IMR-90 (cell line): ENCODE measurements around the gene LAMA2. TPM values are rescaled to one million over a fixed set of nuclear protein-coding genes. Genes with fewer than 3 reads are reported as not detected.

ENCODE experiments used
- ATAC-seq: fragments of 200-7000 bp; cut with Tn5 transposase; 2 replicates; pipeline ENCODE4 v1.9.1; 2020; ENCODE audit warnings: low read depth, mild to moderate bottlenecking, moderate library complexity
- BruUV-seq: library from RNA; stranded (reverse); fragments of 400-500 nt; replicated peaks from 2 replicates; lab custom pipeline; 2021; lab: Mats Ljungman, UMichigan
- CTCF ChIA-PET: fragments of 300-600 bp; formaldehyde crosslinking; extraction: SDS; loops from one replicate; lab custom pipeline; 2021; ENCODE audit warnings: antibody characterized with exemption; lab: Yijun Ruan, JAX
- POLR2A ChIA-PET: fragments of 300-600 bp; sonication (Branson Sonifier 250); formaldehyde crosslinking; loops from one replicate; lab custom pipeline; 2022; ENCODE audit warnings: antibody characterized with exemption; ENCODE audit not compliant: unreplicated experiment; lab: Charles Lee
- DNase-seq: peaks from one replicate; pipeline ENCODE4 v3.0.0; 2013
- H2AFZ ChIP-seq: replicated peaks from 2 replicates; pipeline ENCODE3; 2013; ENCODE audit warnings: low read length, mild to moderate bottlenecking; ENCODE audit not compliant: poor library complexity
- H2AK5ac ChIP-seq: 2 replicates; pipeline ENCODE4 v1.6.1; 2013; ENCODE audit warnings: low read depth, low read length, inconsistent platforms
- H2AK9ac ChIP-seq: replicated peaks from 2 replicates; pipeline ENCODE3; 2013; ENCODE audit warnings: mild to moderate bottlenecking, low read depth, low read length, moderate library complexity; ENCODE audit not compliant: poor library complexity
- H2BK120ac ChIP-seq: 2 replicates; pipeline ENCODE4 v1.6.1; 2013; ENCODE audit warnings: low read depth, low read length, inconsistent platforms
- H2BK15ac ChIP-seq: 3 replicates; pipeline ENCODE4 v1.6.1; 2013; ENCODE audit warnings: low read depth, low read length, inconsistent platforms
- H2BK20ac ChIP-seq: 2 replicates; pipeline ENCODE4 v1.6.1; 2013; ENCODE audit warnings: low read depth, mild to moderate bottlenecking, inconsistent platforms, low read length, moderate library complexity
- H2BK5ac ChIP-seq: 2 replicates; pipeline ENCODE4 v1.6.1; 2013; ENCODE audit warnings: mild to moderate bottlenecking, low read depth, low read length, inconsistent platforms; ENCODE audit not compliant: poor library complexity, severe bottlenecking
- H3K14ac ChIP-seq: replicated peaks from 2 replicates; pipeline ENCODE4 v1.6.1; 2013; ENCODE audit warnings: low read depth, low read length, inconsistent platforms
- H3K18ac ChIP-seq: 2 replicates; pipeline ENCODE4 v1.6.1; 2013; ENCODE audit warnings: low read depth, low read length, control low read depth
- H3K23ac ChIP-seq: 2 replicates; pipeline ENCODE4 v1.6.1; 2013; ENCODE audit warnings: low read depth, low read length, inconsistent platforms
- H3K27ac ChIP-seq: 2 replicates; pipeline ENCODE4 v1.5.1; 2013; ENCODE audit warnings: mild to moderate bottlenecking, control low read depth, low read length; ENCODE audit not compliant: insufficient read depth
- H3K27me3 ChIP-seq: 2 replicates; pipeline ENCODE4 v1.6.1; 2013; ENCODE audit warnings: low read length; ENCODE audit not compliant: control insufficient read depth, insufficient read depth
- H3K36me3 ChIP-seq: 2 replicates; pipeline ENCODE4 v1.6.1; 2013; ENCODE audit warnings: low read length, mixed read lengths; ENCODE audit not compliant: control insufficient read depth, insufficient read depth
- H3K4ac ChIP-seq: 2 replicates; pipeline ENCODE4 v1.6.1; 2013; ENCODE audit warnings: low read depth, low read length, inconsistent platforms
- H3K4me1 ChIP-seq: 2 replicates; pipeline ENCODE4 v1.6.1; 2013; ENCODE audit warnings: low read length, mixed read lengths; ENCODE audit not compliant: control insufficient read depth, insufficient read depth
- H3K4me2 ChIP-seq: 2 replicates; pipeline ENCODE4 v1.6.1; 2013; ENCODE audit warnings: low read depth, mild to moderate bottlenecking, control low read depth, low read length, moderate library complexity
- H3K4me3 ChIP-seq: 2 replicates; pipeline ENCODE4 v1.5.1; 2013; ENCODE audit warnings: low read depth, mild to moderate bottlenecking, control low read depth, low read length, moderate library complexity; ENCODE audit not compliant: insufficient read depth
- H3K56ac ChIP-seq: 2 replicates; pipeline ENCODE4 v1.6.1; 2013; ENCODE audit warnings: low read length, inconsistent platforms; ENCODE audit not compliant: insufficient read depth; ENCODE audit errors: extremely low read depth
- H3K79me1 ChIP-seq, 2 experiments: 2 replicates each; pipeline ENCODE4 v1.6.1; 2013; ENCODE audit warnings: low read length in 2 of 2, inconsistent platforms in 1 of 2, low read depth in 1 of 2
- H3K9ac ChIP-seq: 2 replicates; pipeline ENCODE4 v1.6.1; 2013; ENCODE audit warnings: low read depth, low read length, control low read depth
- H3K9me1 ChIP-seq: 2 replicates; pipeline ENCODE4 v1.6.1; 2013; ENCODE audit warnings: low read length, inconsistent platforms; ENCODE audit not compliant: insufficient read depth
- H3K9me3 ChIP-seq: 2 replicates; pipeline ENCODE4 v1.6.1; 2013; ENCODE audit warnings: low read length; ENCODE audit not compliant: control insufficient read depth, insufficient read depth
- H4K20me1 ChIP-seq: 2 replicates; pipeline ENCODE4 v1.6.1; 2013; ENCODE audit warnings: low read length, inconsistent platforms; ENCODE audit not compliant: insufficient read depth
- H4K5ac ChIP-seq: 2 replicates; pipeline ENCODE4 v1.6.1; 2013; ENCODE audit warnings: mild to moderate bottlenecking, low read depth, low read length, control low read depth
- H4K8ac ChIP-seq, 2 experiments: 2 replicates each; pipeline ENCODE4 v1.6.1; 2013; ENCODE audit warnings: low read depth in 2 of 2, low read length in 2 of 2, control low read depth in 1 of 2, inconsistent platforms in 1 of 2
- H4K91ac ChIP-seq: 2 replicates; pipeline ENCODE4 v1.6.1; 2013; ENCODE audit warnings: low read depth, low read length, inconsistent platforms; ENCODE audit not compliant: insufficient read depth
- BHLHE40 ChIP-seq: fragments of 150-350 bp; IDR thresholded peaks from 2 replicates; pipeline ENCODE4 v1.6.1; 2016; ENCODE audit warnings: mild to moderate bottlenecking, low read depth, low read length
- FOS ChIP-seq: fragments of 150-350 bp; IDR thresholded peaks from 2 replicates; pipeline ENCODE4 v1.6.1; 2016; ENCODE audit warnings: low read depth, low read length
- MAFK ChIP-seq: IDR thresholded peaks from 2 replicates; pipeline ENCODE4 v1.6.1; 2012; ENCODE audit warnings: low read depth, low read length, improper control_type of control experiment
- MXI1 ChIP-seq: IDR thresholded peaks from 2 replicates; pipeline ENCODE4 v1.6.1; 2012; ENCODE audit warnings: low read depth, mild to moderate bottlenecking, low read length, moderate library complexity, borderline replicate concordance
- POLR2A ChIP-seq: IDR thresholded peaks from 2 replicates; pipeline ENCODE4 v1.6.1; 2012; ENCODE audit warnings: mild to moderate bottlenecking, low read depth, low read length
- RAD21 ChIP-seq: IDR thresholded peaks from 2 replicates; pipeline ENCODE4 v1.6.1; 2012; ENCODE audit warnings: low read length, improper control_type of control experiment
- USF2 ChIP-seq: fragments of 150-350 bp; IDR thresholded peaks from 2 replicates; pipeline ENCODE4 v1.6.1; 2017; ENCODE audit warnings: mild to moderate bottlenecking, antibody characterized with exemption, low read length, low read depth
- WGBS, 2 experiments: methylation state at CpG; one replicate each; pipeline versions ENCODE4 v1.1.5 to v1.1.7; 2013; ENCODE audit warnings: missing lambda C conversion rate in 2 of 2; ENCODE audit not compliant: insufficient read length in 1 of 2; ENCODE audit errors: extremely low coverage in 2 of 2; 5-methylcytosine and 5-hydroxymethylcytosine counted together
- dilution Hi-C: fragments of 300-500 bp; cut with HindIII; formaldehyde crosslinking; loops from one replicate; pipeline ENCODE4 v1.14.3; 2018; ENCODE audit warnings: low sequenced_read_pairs; ENCODE audit not compliant: unreplicated experiment
- in situ Hi-C: fragments of 300-500 bp; cut with MboI; formaldehyde crosslinking; loops from 3 replicates; pipeline ENCODE4 v1.14.3; 2019; ENCODE audit warnings: low sequenced_read_pairs, inconsistent platforms, mixed read lengths
- intact Hi-C: fragments of 100-400 bp; cut with micrococcal nuclease; formaldehyde crosslinking; loops from 2 replicates; pipeline ENCODE4 v1.10.0; 2022
- polyA plus RNA-seq, 3 experiments: library from polyadenylated mRNA; depleted of rRNA; stranded (reverse); fragments of >200 nt; gene quantifications; 2 replicates each; pipeline ENCODE4 v1.2.3, GENCODE V29; 2012; ENCODE audit warnings: low replicate concordance in 1 of 3
- total RNA-seq: library from RNA; depleted of rRNA; stranded (reverse); fragments of >200 nt; gene quantifications from 2 replicates; pipeline ENCODE4 v1.2.3, GENCODE V29; 2012

Gene LAMA2
- total and polyA plus RNA-seq, 2 of the 4 experiments (the other 2 are of a cell fraction): 9.9 to 13.3 TPM

GRCh38 chr6:129264480-129265045, 381.6 kb downstream of the LAMA2 start:
- H3K9ac ChIP-seq: no peak overlapping the region
- TF ChIP-seq FOS (no peak), BHLHE40 (no peak), POLR2A (no peak), RAD21 (no peak), MAFK (no peak), MXI1 (no peak), USF2 (no peak)
- H4K20me1 ChIP-seq: no peaks in the 10 kb centered on the region
- no peak overlapping the region for H2BK20ac ChIP-seq
- no peaks in the 10 kb centered on the region for H3K9me3 ChIP-seq
- no peaks in the 10 kb centered on the region for H3K27me3 ChIP-seq
- H2AFZ ChIP-seq: no peak overlapping the region
- no peak overlapping the region for H3K4me2 ChIP-seq
- no peak overlapping the region for H4K8ac ChIP-seq
- H4K91ac ChIP-seq: no peak overlapping the region
- ATAC-seq: peak; percentile 57; the same call in 1 of the 2 replicates
- dilution Hi-C loops (no loop called here), in situ Hi-C loops (no loop called here), intact Hi-C loops (no loop called here)
- POLR2A ChIA-PET: no interaction called here
- no peak overlapping the region for H2BK15ac ChIP-seq
- H3K9me1 ChIP-seq: no peaks in the 10 kb centered on the region
- no peaks in the 10 kb centered on the region for H3K79me1 ChIP-seq
- peaks cover 3% of the 10 kb centered on the region; the same call in 1 of the 2 replicates for H3K4me1 ChIP-seq
- no peak overlapping the region for H3K56ac ChIP-seq
- no peak overlapping the region for H2AK9ac ChIP-seq
- H3K18ac ChIP-seq: no peak overlapping the region
- H3K4ac ChIP-seq: no peak overlapping the region
- no peak overlapping the region for H4K5ac ChIP-seq
- no peak overlapping the region for H2BK5ac ChIP-seq
- H3K36me3 ChIP-seq: no peaks in the 10 kb centered on the region; the same call in 1 of the 2 replicates
- no peak overlapping the region for H3K4me3 ChIP-seq
- no peak overlapping the region for H2BK120ac ChIP-seq
- no peak overlapping the region for H3K27ac ChIP-seq
- H2AK5ac ChIP-seq: no peak overlapping the region
- H3K14ac ChIP-seq: no peak overlapping the region
- WGBS, 2 experiments: 55% methylated on average over 3 of the region's 3 CpGs; no CpG with 5 or more reads in 1 of the 2 experiments
- no TSS peak for BruUV-seq
- peak; percentile 49 for DNase-seq
- CTCF ChIA-PET: interaction anchor here (1.1 kb wide), 1 partner anchor 11 kb away, joined by 3 read pairs; no protein-coding TSS in a partner anchor
- no peak overlapping the region for H3K23ac ChIP-seq
